Activated CD8-positive, alpha-beta memory T cell treated with anti-CD3 and anti-CD28 coated beads for 24 hours (primary cell): ENCODE data around the gene ME3.

Experiments
- DNase-seq: peaks from one replicate; pipeline ENCODE4 v3.0.0-alpha.2; 2020

The ME3 gene

DNA sequence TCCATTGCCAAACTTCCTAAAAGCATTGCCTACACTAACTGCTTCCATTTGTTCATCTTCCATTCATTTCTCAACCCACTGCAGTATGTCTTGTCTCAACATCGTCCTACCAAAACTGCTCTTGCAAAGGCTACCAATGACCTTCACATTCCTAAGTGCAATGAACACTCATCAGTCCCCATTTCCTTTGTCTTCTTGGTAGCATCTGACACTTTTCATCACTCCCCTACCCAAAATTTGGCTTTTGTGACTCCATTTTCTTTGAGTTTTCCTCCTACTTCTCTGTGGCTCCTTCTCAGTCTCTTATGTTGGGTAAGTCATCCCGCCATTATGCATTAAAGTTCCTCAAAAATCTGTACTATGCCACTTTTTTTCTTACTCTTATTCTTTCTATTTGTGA is 162.3 kb downstream of the ME3 start:
- DNase-seq, result no peak

DNA sequence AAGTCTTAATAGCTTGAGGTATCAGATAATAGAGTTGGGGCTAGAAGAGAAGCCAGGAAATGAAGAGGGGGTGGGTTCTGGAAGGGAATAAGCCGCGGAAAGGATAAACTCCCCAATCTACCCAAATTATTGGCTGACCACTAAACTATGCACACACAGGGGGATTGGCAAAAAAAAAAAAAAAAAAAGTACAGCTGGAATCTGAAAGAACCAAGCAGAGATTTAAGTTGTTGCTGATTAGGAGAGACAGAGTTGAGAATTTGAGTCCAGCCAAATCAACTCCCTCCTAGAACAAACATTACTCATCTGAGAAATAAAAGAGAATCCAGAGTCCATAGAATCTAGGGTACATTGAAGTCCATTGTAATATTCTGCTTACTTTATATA is 162.8 kb downstream of the ME3 start:
- no peak for DNase-seq

- DNase-seq, result no peak
These were observed 163.5 kb downstream of the ME3 start for GRCh38 chr11:86508604-86509587.

GRCh38 chr11:86507249-86507845 is 165.1 kb downstream of the ME3 start:
- no peak for DNase-seq

- no peak for DNase-seq
These were observed 166.2 kb downstream of the ME3 start for GRCh38 chr11:86506235-86506634.

GRCh38 chr11:86503131-86503530 is 169.3 kb downstream of the ME3 start:
- DNase-seq, result no peak

DNA sequence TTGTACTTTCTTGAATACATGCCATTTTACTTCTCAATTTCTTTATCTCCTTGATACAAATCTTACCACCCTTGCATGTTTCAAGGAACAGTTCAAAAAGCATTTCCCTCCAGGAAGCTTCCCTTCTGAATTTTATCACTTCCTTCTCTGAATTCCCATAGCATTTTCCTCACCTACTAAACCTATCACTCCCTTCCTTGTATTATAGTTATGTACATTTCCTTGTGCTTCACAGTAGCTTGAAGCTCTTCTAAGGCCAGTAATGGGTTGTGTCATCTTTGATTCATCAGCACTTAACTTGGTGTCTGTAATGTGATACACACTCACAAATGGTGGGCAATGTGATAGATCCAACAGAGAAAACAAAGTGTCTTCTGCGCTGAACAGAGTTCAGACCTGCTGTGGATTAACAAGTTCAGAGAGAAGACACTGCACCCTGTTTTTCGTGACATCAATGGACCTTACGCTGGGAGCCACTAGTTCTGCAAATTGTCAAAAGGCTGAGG is 170.2 kb downstream of the ME3 start:
- no peak for DNase-seq

- no peak for DNase-seq
These were observed 171.8 kb downstream of the ME3 start for GRCh38 chr11:86500500-86501140.

GRCh38 chr11:86499723-86500129 is 172.7 kb downstream of the ME3 start:
- no peak for DNase-seq

GRCh38 chr11:86497836-86498235 is 174.6 kb downstream of the ME3 start:
- DNase-seq, result peak; percentile 50

DNA sequence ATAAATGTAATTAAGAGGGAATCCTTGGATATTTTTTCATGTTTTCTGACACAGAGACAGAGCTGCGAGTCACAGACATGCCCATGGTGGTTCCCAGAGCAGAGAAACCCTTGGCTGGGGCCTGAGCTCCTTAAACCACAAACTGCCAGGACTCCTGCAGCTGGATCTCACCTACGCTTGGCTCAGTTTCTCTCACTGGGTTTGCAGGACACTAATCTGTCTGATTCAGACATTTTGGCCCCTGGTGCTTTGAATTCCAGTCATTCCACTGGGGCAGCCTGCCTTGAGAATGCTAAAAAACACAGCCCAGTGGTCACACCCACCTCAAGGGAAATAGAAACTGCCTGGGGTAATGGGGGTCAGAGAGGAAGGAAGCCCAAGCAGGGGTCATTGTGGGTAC is 175.1 kb downstream of the ME3 start:
- no peak for DNase-seq

DNA sequence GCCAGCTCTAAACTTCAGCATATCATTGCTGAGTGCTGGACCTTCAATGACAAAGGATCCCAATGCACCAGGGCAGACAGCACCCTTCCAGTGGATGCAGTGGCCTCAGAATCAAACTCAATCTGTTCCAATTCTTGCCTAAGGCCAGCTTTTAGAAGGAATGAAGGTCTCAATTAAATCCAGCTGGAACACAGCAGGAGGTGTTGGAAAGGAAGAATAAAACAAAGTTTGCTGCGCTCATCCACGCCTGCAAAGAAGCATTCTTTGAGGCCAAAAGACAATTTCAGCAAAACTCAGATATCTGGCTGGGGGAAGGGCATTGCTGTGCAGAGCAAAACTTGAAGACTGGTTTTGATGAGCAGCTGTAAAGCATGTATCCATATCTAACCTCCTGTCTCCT is 177.1 kb downstream of the ME3 start:
- no peak for DNase-seq

- no peak for DNase-seq
These were observed 179.9 kb downstream of the ME3 start for GRCh38 chr11:86492370-86493010.

- peak; percentile 28 for DNase-seq
These were observed 181.4 kb downstream of the ME3 start for GRCh38 chr11:86491027-86491426.

- DNase-seq, result no peak
These were observed 181.8 kb downstream of the ME3 start for GRCh38 chr11:86490582-86490981.

GRCh38 chr11:86489442-86489841 is 183.0 kb downstream of the ME3 start:
- peak; percentile 28 for DNase-seq

GRCh38 chr11:86488553-86488952 is 183.9 kb downstream of the ME3 start:
- DNase-seq, result peak; percentile 38

DNA sequence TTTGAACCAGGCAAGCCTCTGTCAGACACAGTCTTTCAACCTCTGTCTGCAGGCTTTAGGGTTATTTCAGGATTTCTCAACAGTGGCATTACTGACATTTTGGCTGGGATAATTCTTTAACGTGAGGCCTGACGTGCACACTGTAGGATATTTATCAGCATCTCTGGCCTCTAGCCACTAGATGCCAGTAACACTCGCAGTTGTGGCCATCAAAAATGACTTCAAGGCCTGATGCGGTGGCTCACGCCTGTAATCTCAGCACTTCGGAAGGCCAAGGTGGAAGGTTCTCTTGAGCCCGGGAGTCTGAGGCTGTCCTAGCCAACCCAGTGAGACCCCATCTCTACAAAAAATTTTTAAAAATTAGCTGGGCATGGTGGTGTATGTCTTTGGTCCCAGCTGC is 184.7 kb downstream of the ME3 start:
- peak; percentile 44 for DNase-seq

GRCh38 chr11:86486261-86487030 is 186.0 kb downstream of the ME3 start:
- peak; percentile 54 for DNase-seq

- no peak for DNase-seq
These were observed 187.6 kb downstream of the ME3 start for GRCh38 chr11:86484795-86485166.

- no peak for DNase-seq
These were observed 188.2 kb downstream of the ME3 start for GRCh38 chr11:86483940-86484794.

DNA sequence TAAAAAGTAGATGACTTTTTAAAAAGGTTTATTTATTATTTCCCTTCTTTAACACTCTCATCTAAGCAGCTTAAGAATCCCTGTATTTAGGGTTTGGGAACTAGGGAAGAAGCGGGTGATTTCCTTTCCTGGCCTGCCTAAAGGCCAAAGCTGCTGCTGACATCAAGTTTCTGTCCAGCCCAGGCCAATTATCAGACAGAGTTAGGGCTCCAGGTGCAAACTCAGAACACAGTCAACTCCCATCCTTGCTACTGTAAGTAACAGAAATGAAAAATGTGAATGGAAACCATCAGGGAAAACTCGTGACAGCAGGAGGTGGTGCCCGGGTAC is 188.8 kb downstream of the ME3 start:
- DNase-seq, result no peak
